Measurements from ENCODE around the gene C13orf46.

- no peak for TF ChIP-seq EP300 (IDR thresholded peaks at IDR 0.05; ENCODE audit: borderline replicate concordance in 1 of 2, low read depth in 2 of 2, low read length in 2 of 2)
- TF ChIP-seq SUZ12 (IDR thresholded peaks at IDR 0.05; ENCODE audit: low read length): no peak
- no peak for TF ChIP-seq SP1 (IDR thresholded peaks at IDR 0.05; ENCODE audit: low read depth, low read length)
- no peak for TF ChIP-seq CTCF (IDR thresholded peaks at IDR 0.05; ENCODE audit: control extremely low read depth in 1 of 3, insufficient read depth in 1 of 3, low read depth in 1 of 3, low read length in 3 of 3)
- no peak for TF ChIP-seq RNF2 (IDR thresholded peaks at IDR 0.05; ENCODE audit: borderline replicate concordance, low read depth, low read length, missing control alignments, poor library complexity, severe bottlenecking)
- TF ChIP-seq EZH2 (IDR thresholded peaks at IDR 0.05; ENCODE audit: low read depth, low read length, severe bottlenecking): no peak
- no peak for TF ChIP-seq TCF12 (IDR thresholded peaks at IDR 0.05; ENCODE audit: low read depth, low read length)
- no peak for TF ChIP-seq JUN (IDR thresholded peaks at IDR 0.05; ENCODE audit: low read depth, low read length)
- TF ChIP-seq RFX5 (IDR thresholded peaks at IDR 0.05; ENCODE audit: borderline replicate concordance, low read depth, low read length): no peak
- TF ChIP-seq YY1 (IDR thresholded peaks at IDR 0.05; ENCODE audit: low read depth, low read length): no peak
These were observed 2.9 kb downstream of the C13orf46 start for GRCh38 chr13:113970810-113971470.

Measured in H1 (cell line).